ENCODE results near the gene TGFB2.

GRCh38 chr1:218463194-218464156 lies 118.3 kb downstream of the TGFB2 start:
- no peak for TF ChIP-seq EZH2 (IDR thresholded peaks at IDR 0.05; ENCODE audit: borderline replicate concordance)
- no peak for TF ChIP-seq CTCF (IDR thresholded peaks at IDR 0.05; ENCODE audit: poor library complexity)
- no peak for TF ChIP-seq EZH2phosphoT487 (IDR thresholded peaks at IDR 0.05; ENCODE audit: low read depth, severe bottlenecking, unreplicated experiment)
